H9 (cell line): Measurements from ENCODE around the gene SCAF1. TPM values are rescaled to one million over a fixed set of nuclear protein-coding genes. Genes with fewer than 3 reads are reported as not detected.

Experiments
- DNase-seq: peaks from one replicate; pipeline ENCODE4 v3.0.0-alpha.2; 2017
- H2AFZ ChIP-seq: one replicate; pipeline ENCODE4 v1.6.1; 2013; ENCODE audit warnings: mild to moderate bottlenecking, low read length, control low read depth, moderate library complexity
- H2AK5ac ChIP-seq: 2 replicates; pipeline ENCODE4 v1.6.1; 2013; ENCODE audit warnings: low read length, control low read depth, mixed read lengths; ENCODE audit not compliant: insufficient read length
- H2BK120ac ChIP-seq: one replicate; pipeline ENCODE4 v1.6.1; 2013; ENCODE audit warnings: low read depth, mild to moderate bottlenecking, low read length, control low read depth, inconsistent platforms; ENCODE audit not compliant: poor library complexity, severe bottlenecking
- H2BK12ac ChIP-seq: 2 replicates; pipeline ENCODE4 v1.6.1; 2013; ENCODE audit warnings: low read length, control low read depth, mixed read lengths, low read depth; ENCODE audit not compliant: insufficient read length
- H2BK15ac ChIP-seq: 2 replicates; pipeline ENCODE4 v1.6.1; 2013; ENCODE audit warnings: low read depth, low read length, control low read depth
- H2BK20ac ChIP-seq: one replicate; pipeline ENCODE4 v1.6.1; 2013; ENCODE audit warnings: low read depth, mild to moderate bottlenecking, low read length, control low read depth, inconsistent platforms; ENCODE audit not compliant: poor library complexity, severe bottlenecking
- H2BK5ac ChIP-seq: 2 replicates; pipeline ENCODE4 v1.6.1; 2013; ENCODE audit warnings: low read length, control low read depth, mixed read lengths; ENCODE audit not compliant: insufficient read length
- H3K14ac ChIP-seq: 2 replicates; pipeline ENCODE4 v1.6.1; 2013; ENCODE audit warnings: low read length, control low read depth; ENCODE audit not compliant: insufficient read depth
- H3K18ac ChIP-seq: 2 replicates; pipeline ENCODE4 v1.6.1; 2013; ENCODE audit warnings: low read depth, mild to moderate bottlenecking, mixed read lengths, low read length, control low read depth; ENCODE audit not compliant: insufficient read length
- H3K23ac ChIP-seq: 2 replicates; pipeline ENCODE4 v1.6.1; 2013; ENCODE audit warnings: low read length, control low read depth, mixed read lengths, low read depth; ENCODE audit not compliant: insufficient read length
- H3K23me2 ChIP-seq: 2 replicates; pipeline ENCODE4 v1.6.1; 2013; ENCODE audit warnings: low read depth, mild to moderate bottlenecking, mixed read lengths, low read length, control low read depth; ENCODE audit not compliant: insufficient read length, poor library complexity, severe bottlenecking
- H3K27ac ChIP-seq: 2 replicates; pipeline ENCODE4 v1.5.1; 2013; ENCODE audit warnings: low read length, control low read depth, mixed read lengths, low read depth; ENCODE audit not compliant: insufficient read length
- H3K27me3 ChIP-seq: 2 replicates; pipeline ENCODE4 v1.6.1; 2013; ENCODE audit warnings: low read length, control low read depth, inconsistent platforms; ENCODE audit not compliant: insufficient read depth
- H3K4ac ChIP-seq: 2 replicates; pipeline ENCODE4 v1.6.1; 2013; ENCODE audit warnings: low read depth, mild to moderate bottlenecking, control low read depth, inconsistent platforms, low read length, moderate library complexity
- H3K4me1 ChIP-seq: 2 replicates; pipeline ENCODE4 v1.6.1; 2013; ENCODE audit warnings: low read length, control low read depth, inconsistent platforms; ENCODE audit not compliant: insufficient read depth
- H3K4me2 ChIP-seq: 2 replicates; pipeline ENCODE4 v1.6.1; 2013; ENCODE audit warnings: low read length, control low read depth, mixed read lengths; ENCODE audit not compliant: insufficient read length, insufficient read depth
- H3K56ac ChIP-seq: 2 replicates; pipeline ENCODE4 v1.6.1; 2013; ENCODE audit warnings: low read depth, mild to moderate bottlenecking, mixed read lengths, low read length, control low read depth; ENCODE audit not compliant: insufficient read length
- H3K79me1 ChIP-seq: 2 replicates; pipeline ENCODE4 v1.6.1; 2013; ENCODE audit warnings: low read depth, mild to moderate bottlenecking, moderate library complexity, low read length, control low read depth, inconsistent platforms; ENCODE audit not compliant: insufficient read depth, poor library complexity, severe bottlenecking
- H3K79me2 ChIP-seq: 2 replicates; pipeline ENCODE4 v1.6.1; 2013; ENCODE audit warnings: low read length, control low read depth, inconsistent platforms; ENCODE audit not compliant: insufficient read depth
- H3K9ac ChIP-seq: 2 replicates; pipeline ENCODE4 v1.6.1; 2013; ENCODE audit warnings: low read length, control low read depth, mixed read lengths; ENCODE audit not compliant: insufficient read length; ENCODE audit errors: extremely low read depth
- H3K9me3 ChIP-seq: one replicate; pipeline ENCODE4 v1.6.1; 2013; ENCODE audit warnings: low read depth, low read length, inconsistent platforms; ENCODE audit not compliant: control insufficient read depth
- H3T11ph ChIP-seq: one replicate; pipeline ENCODE4 v1.6.1; 2013; ENCODE audit warnings: mild to moderate bottlenecking, low read length, control low read depth, inconsistent platforms
- H4K20me1 ChIP-seq: one replicate; pipeline ENCODE4 v1.6.1; 2013; ENCODE audit not compliant: control insufficient read depth, insufficient read length, insufficient read depth
- H4K5ac ChIP-seq: 2 replicates; pipeline ENCODE4 v1.6.1; 2013; ENCODE audit warnings: low read depth, mild to moderate bottlenecking, mixed read lengths, low read length, control low read depth; ENCODE audit not compliant: insufficient read length
- H4K8ac ChIP-seq: replicated peaks from 2 replicates; pipeline ENCODE4 v1.6.1; 2013; ENCODE audit warnings: low read length, control low read depth, mixed read lengths, low read depth; ENCODE audit not compliant: insufficient read length
- H4K91ac ChIP-seq: 2 replicates; pipeline ENCODE4 v1.6.1; 2013; ENCODE audit warnings: low read depth, mild to moderate bottlenecking, moderate library complexity, mixed read lengths, low read length, control low read depth; ENCODE audit not compliant: insufficient read length
- H3K27ac Mint-ChIP-seq, 3 experiments: 2 replicates in 2 of 3; 3 replicates in 1 of 3; pipeline ENCODE4 v1.8.0; 2020 to 2021; ENCODE audit warnings: mixed read lengths in 3 of 3, mild to moderate bottlenecking in 1 of 3, moderate library complexity in 1 of 3
- H3K27me3 Mint-ChIP-seq: 2 replicates; pipeline ENCODE4 v1.8.0; 2021; ENCODE audit warnings: low read depth, mild to moderate bottlenecking, moderate library complexity, mixed read lengths
- H3K36me3 Mint-ChIP-seq, 3 experiments: 2 replicates in 2 of 3; 3 replicates in 1 of 3; pipeline ENCODE4 v1.8.0; 2020 to 2021; ENCODE audit warnings: low read depth in 3 of 3, mixed read lengths in 3 of 3; ENCODE audit not compliant: insufficient read depth in 1 of 3
- H3K4me1 Mint-ChIP-seq, 2 experiments: 2 replicates each; pipeline ENCODE4 v1.8.0; 2020; ENCODE audit warnings: mixed read lengths in 2 of 2
- H3K4me3 Mint-ChIP-seq, 2 experiments: 2 replicates in 1 of 2; 3 replicates in 1 of 2; pipeline ENCODE4 v1.8.0; 2020 to 2021; ENCODE audit warnings: mild to moderate bottlenecking in 2 of 2, mixed read lengths in 2 of 2, moderate library complexity in 1 of 2
- H3K9me3 Mint-ChIP-seq, 2 experiments: 2 replicates in 1 of 2; 3 replicates in 1 of 2; pipeline ENCODE4 v1.8.0; 2020; ENCODE audit warnings: mild to moderate bottlenecking in 2 of 2, mixed read lengths in 2 of 2, moderate library complexity in 1 of 2
- WGBS: extraction: QIAGEN DNeasy Blood & Tissue Kit; methylation state at CpG from one replicate; pipeline ENCODE4 v1.1.7; 2013; ENCODE audit warnings: missing lambda C conversion rate, low lambda C conversion rate, mixed read lengths; ENCODE audit not compliant: insufficient read length; ENCODE audit errors: extremely low coverage; 5-methylcytosine and 5-hydroxymethylcytosine counted together
- total RNA-seq: library from RNA; stranded (reverse); gene quantifications from 2 replicates; pipeline ENCODE4 v1.2.1, GENCODE V29; 2021
- TF ChIP-seq, protein P1 (sequence below): fragments of 200-600 bp; sonication (generic); conservative IDR thresholded peaks from 3 replicates; pipeline ENCODE4 v1.8.0; 2021; ENCODE audit warnings: antibody characterized with exemption, mild to moderate bottlenecking

SCAF1 gene
- total RNA-seq, 1 experiment from 2014 or later = 85.3 TPM

DNA sequence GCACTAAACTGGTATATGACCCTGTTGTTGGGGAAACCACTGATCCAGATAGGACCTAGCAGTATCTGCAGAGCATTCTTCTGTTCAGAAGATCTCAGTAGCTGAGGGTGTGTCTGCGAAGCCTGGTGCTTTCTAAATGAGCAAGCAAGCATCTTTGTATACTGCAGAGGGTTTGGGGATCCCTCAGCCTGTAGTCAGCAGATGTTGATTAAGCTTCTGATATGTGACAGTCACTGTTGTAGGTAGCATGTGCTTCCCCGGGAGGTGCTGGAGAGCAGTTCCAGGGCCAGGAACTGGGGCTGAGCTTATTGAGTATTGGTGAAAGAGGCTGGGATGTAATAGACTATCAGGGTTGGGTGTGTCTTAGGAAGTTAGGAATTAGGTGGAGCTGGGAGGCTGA is 1.5 kb downstream of the SCAF1 start:
- Mint-ChIP-seq H3K9me3 (no peaks in the 10 kb centered on the region; a peak in 2 of 5 replicates), H3K4me1 (peaks cover 40 to 50% of the 10 kb centered on the region in 2 experiments), H3K36me3 (peaks cover 21 to 39% (median 32%) of the 10 kb centered on the region in 3 experiments), H3K4me3 (peak overlapping the region; percentile 94 to 99), H3K27ac (peak overlapping the region in 2 of 3 experiments; percentile 49 to 94; a peak in 4 of 7 replicates), H3K27me3 (peaks cover 12% of the 10 kb centered on the region)
- Histone ChIP-seq H2BK20ac (no peak overlapping the region), H2BK5ac (no peak overlapping the region), H4K5ac (no peak overlapping the region), H3K27me3 (no peaks in the 10 kb centered on the region), H3K14ac (no peak overlapping the region), H2AK5ac (no peak overlapping the region), H4K20me1 (no peaks in the 10 kb centered on the region), H2BK15ac (no peak overlapping the region), H3K27ac (no peak overlapping the region), H3K4ac (no peak overlapping the region), H3K79me1 (peaks cover 13% of the 10 kb centered on the region), H3K23ac (no peak overlapping the region), H3K23me2 (peaks cover 20% of the 10 kb centered on the region), H3K56ac (no peak overlapping the region), H4K91ac (no peak overlapping the region), H2AFZ (no peak overlapping the region), H3T11ph (no peak overlapping the region), H2BK12ac (no peak overlapping the region), H3K18ac (no peak overlapping the region), H3K4me1 (no peaks in the 10 kb centered on the region; the same call in 1 of the 2 replicates), H4K8ac (no peak overlapping the region), H3K9me3 (no peaks in the 10 kb centered on the region), H3K4me2 (no peak overlapping the region), H2BK120ac (no peak overlapping the region), H3K9ac (no peak overlapping the region), H3K79me2 (peaks cover 9% of the 10 kb centered on the region)
- no peak for DNase-seq
- TF ChIP-seq, protein P1, sequence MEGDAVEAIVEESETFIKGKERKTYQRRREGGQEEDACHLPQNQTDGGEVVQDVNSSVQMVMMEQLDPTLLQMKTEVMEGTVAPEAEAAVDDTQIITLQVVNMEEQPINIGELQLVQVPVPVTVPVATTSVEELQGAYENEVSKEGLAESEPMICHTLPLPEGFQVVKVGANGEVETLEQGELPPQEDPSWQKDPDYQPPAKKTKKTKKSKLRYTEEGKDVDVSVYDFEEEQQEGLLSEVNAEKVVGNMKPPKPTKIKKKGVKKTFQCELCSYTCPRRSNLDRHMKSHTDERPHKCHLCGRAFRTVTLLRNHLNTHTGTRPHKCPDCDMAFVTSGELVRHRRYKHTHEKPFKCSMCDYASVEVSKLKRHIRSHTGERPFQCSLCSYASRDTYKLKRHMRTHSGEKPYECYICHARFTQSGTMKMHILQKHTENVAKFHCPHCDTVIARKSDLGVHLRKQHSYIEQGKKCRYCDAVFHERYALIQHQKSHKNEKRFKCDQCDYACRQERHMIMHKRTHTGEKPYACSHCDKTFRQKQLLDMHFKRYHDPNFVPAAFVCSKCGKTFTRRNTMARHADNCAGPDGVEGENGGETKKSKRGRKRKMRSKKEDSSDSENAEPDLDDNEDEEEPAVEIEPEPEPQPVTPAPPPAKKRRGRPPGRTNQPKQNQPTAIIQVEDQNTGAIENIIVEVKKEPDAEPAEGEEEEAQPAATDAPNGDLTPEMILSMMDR = no peak
- no CpG with 5 or more reads among the region's 2 CpGs for WGBS
